Neural cell (in vitro differentiated cells): ENCODE measurements around the gene PKP3. TPM values are rescaled to one million over a fixed set of nuclear protein-coding genes. Genes with fewer than 3 reads are reported as not detected.

Source experiments
- H2AFZ ChIP-seq: fragments of 200-600, 300-800 bp; sonication (generic), shearing (Covaris generic); 2 replicates; pipeline ENCODE4 v1.6.0; 2014; ENCODE audit warnings: low read depth, mild to moderate bottlenecking, antibody characterized with exemption, low read length, moderate library complexity
- H3F3A ChIP-seq: fragments of 200-600 bp; shearing (Covaris generic); 2 replicates; pipeline ENCODE4 v1.6.1; 2016; ENCODE audit warnings: mild to moderate bottlenecking, moderate library complexity, mixed read lengths, antibody characterized with exemption, low read length; ENCODE audit not compliant: insufficient read depth, poor library complexity, severe bottlenecking
- H3K27ac ChIP-seq: fragments of 200-600, 300-800 bp; sonication (generic), shearing (Covaris generic); 2 replicates; pipeline ENCODE4 v1.5.1; 2014; ENCODE audit warnings: mild to moderate bottlenecking, low read length, moderate library complexity
- H3K27me3 ChIP-seq: fragments of 300-800, 200-600 bp; sonication (generic), shearing (Covaris generic); 2 replicates; pipeline ENCODE4 v1.6.0; 2014; ENCODE audit warnings: mild to moderate bottlenecking, low read depth, low read length, moderate library complexity; ENCODE audit not compliant: insufficient read depth
- H3K36me3 ChIP-seq: fragments of 300-800, 200-600 bp; sonication (generic), shearing (Covaris generic); 2 replicates; pipeline ENCODE4 v1.5.1; 2014; ENCODE audit warnings: mild to moderate bottlenecking, antibody characterized with exemption, low read length, moderate library complexity; ENCODE audit not compliant: insufficient read depth
- H3K4me2 ChIP-seq: fragments of 300-800, 200-600 bp; sonication (generic), shearing (Covaris generic); 2 replicates; pipeline ENCODE4 v1.6.0; 2014; ENCODE audit warnings: mild to moderate bottlenecking, low read length
- H3K4me3 ChIP-seq: fragments of 300-800, 200-600 bp; sonication (generic), shearing (Covaris generic); 2 replicates; pipeline ENCODE4 v1.5.1; 2014; ENCODE audit warnings: mild to moderate bottlenecking, low read length, moderate library complexity
- H3K79me2 ChIP-seq: fragments of 200-600 bp; shearing (Covaris generic); replicated peaks from 2 replicates; pipeline ENCODE4 v1.6.0; 2014; ENCODE audit warnings: mild to moderate bottlenecking, low read length, moderate library complexity; ENCODE audit not compliant: insufficient read depth
- H3K9ac ChIP-seq: fragments of 300-800, 200-600 bp; sonication (generic), shearing (Covaris generic); 2 replicates; pipeline ENCODE4 v1.6.1; 2016; ENCODE audit warnings: mild to moderate bottlenecking, low read length, mixed read lengths
- H3K9me2 ChIP-seq: fragments of 200-600 bp; shearing (Covaris generic); 2 replicates; pipeline ENCODE4 v1.6.1; 2016; ENCODE audit warnings: mild to moderate bottlenecking, low read length, mixed read lengths; ENCODE audit not compliant: insufficient read depth
- H3K9me3 ChIP-seq: fragments of 200-600, 300-800 bp; sonication (generic), shearing (Covaris generic); 2 replicates; pipeline ENCODE4 v1.6.1; 2016; ENCODE audit warnings: mild to moderate bottlenecking, mixed run types, low read length, moderate library complexity, mixed read lengths
- H4K20me1 ChIP-seq: fragments of 200-600 bp; shearing (Covaris generic); 2 replicates; pipeline ENCODE4 v1.6.1; 2016; ENCODE audit warnings: mild to moderate bottlenecking, mixed run types; ENCODE audit not compliant: insufficient read depth
- EP300 ChIP-seq: fragments of 450-650 bp; conservative IDR thresholded peaks from 2 replicates; pipeline ENCODE4 v1.6.1; 2014; ENCODE audit warnings: antibody characterized with exemption, mild to moderate bottlenecking, moderate library complexity; ENCODE audit not compliant: poor library complexity, severe bottlenecking
- EZH2 ChIP-seq: fragments of 200-600, 300-800 bp; shearing (Covaris generic), sonication (generic); IDR thresholded peaks from 2 replicates; pipeline ENCODE4 v1.6.1; 2014; ENCODE audit warnings: antibody characterized with exemption, low read length, borderline replicate concordance, mild to moderate bottlenecking; ENCODE audit not compliant: insufficient read depth, poor library complexity, severe bottlenecking
- MXI1 ChIP-seq: fragments of 450-650 bp; conservative IDR thresholded peaks from 2 replicates; pipeline ENCODE4 v1.6.1; 2014; ENCODE audit warnings: antibody characterized with exemption, mild to moderate bottlenecking; ENCODE audit not compliant: poor library complexity, severe bottlenecking
- POLR2AphosphoS5 ChIP-seq: IDR thresholded peaks from 2 replicates; pipeline ENCODE4 v1.6.1; 2012
- RAD21 ChIP-seq: fragments of 450-650 bp; conservative IDR thresholded peaks from 2 replicates; pipeline ENCODE4 v1.6.1; 2014; ENCODE audit warnings: antibody characterized with exemption, mild to moderate bottlenecking, moderate library complexity
- SMC3 ChIP-seq: fragments of 450-650 bp; conservative IDR thresholded peaks from 2 replicates; pipeline ENCODE4 v1.6.1; 2014; ENCODE audit warnings: antibody characterized with exemption, mild to moderate bottlenecking, moderate library complexity; ENCODE audit not compliant: poor library complexity
- TAF1 ChIP-seq: IDR thresholded peaks from 2 replicates; pipeline ENCODE4 v1.6.1; 2012; ENCODE audit warnings: low read depth
- polyA minus RNA-seq: library from RNA; depleted of rRNA, polyadenylated mRNA; stranded (reverse); fragments of >200 nt; gene quantifications from 2 replicates; pipeline ENCODE4 v1.2.3, GENCODE V29; 2014
- polyA plus RNA-seq: library from polyadenylated mRNA; depleted of rRNA; stranded (reverse); fragments of >200 nt; gene quantifications from 2 replicates; pipeline ENCODE4 v1.2.3, GENCODE V29; 2014
- TF ChIP-seq, protein P1 (sequence below): fragments of 450-650 bp; IDR thresholded peaks from 2 replicates; pipeline ENCODE4 v1.5.1; 2014; ENCODE audit warnings: antibody characterized with exemption, mild to moderate bottlenecking, moderate library complexity; ENCODE audit not compliant: poor library complexity, severe bottlenecking
- TF ChIP-seq, protein P2 (sequence below): IDR thresholded peaks from 2 replicates; pipeline ENCODE4 v1.6.1; 2012; ENCODE audit warnings: borderline replicate concordance

The PKP3 gene, protein sequence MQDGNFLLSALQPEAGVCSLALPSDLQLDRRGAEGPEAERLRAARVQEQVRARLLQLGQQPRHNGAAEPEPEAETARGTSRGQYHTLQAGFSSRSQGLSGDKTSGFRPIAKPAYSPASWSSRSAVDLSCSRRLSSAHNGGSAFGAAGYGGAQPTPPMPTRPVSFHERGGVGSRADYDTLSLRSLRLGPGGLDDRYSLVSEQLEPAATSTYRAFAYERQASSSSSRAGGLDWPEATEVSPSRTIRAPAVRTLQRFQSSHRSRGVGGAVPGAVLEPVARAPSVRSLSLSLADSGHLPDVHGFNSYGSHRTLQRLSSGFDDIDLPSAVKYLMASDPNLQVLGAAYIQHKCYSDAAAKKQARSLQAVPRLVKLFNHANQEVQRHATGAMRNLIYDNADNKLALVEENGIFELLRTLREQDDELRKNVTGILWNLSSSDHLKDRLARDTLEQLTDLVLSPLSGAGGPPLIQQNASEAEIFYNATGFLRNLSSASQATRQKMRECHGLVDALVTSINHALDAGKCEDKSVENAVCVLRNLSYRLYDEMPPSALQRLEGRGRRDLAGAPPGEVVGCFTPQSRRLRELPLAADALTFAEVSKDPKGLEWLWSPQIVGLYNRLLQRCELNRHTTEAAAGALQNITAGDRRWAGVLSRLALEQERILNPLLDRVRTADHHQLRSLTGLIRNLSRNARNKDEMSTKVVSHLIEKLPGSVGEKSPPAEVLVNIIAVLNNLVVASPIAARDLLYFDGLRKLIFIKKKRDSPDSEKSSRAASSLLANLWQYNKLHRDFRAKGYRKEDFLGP
- polyA plus RNA-seq (not detected in 2 replicates), polyA minus RNA-seq (not detected in 2 replicates)

DNA sequence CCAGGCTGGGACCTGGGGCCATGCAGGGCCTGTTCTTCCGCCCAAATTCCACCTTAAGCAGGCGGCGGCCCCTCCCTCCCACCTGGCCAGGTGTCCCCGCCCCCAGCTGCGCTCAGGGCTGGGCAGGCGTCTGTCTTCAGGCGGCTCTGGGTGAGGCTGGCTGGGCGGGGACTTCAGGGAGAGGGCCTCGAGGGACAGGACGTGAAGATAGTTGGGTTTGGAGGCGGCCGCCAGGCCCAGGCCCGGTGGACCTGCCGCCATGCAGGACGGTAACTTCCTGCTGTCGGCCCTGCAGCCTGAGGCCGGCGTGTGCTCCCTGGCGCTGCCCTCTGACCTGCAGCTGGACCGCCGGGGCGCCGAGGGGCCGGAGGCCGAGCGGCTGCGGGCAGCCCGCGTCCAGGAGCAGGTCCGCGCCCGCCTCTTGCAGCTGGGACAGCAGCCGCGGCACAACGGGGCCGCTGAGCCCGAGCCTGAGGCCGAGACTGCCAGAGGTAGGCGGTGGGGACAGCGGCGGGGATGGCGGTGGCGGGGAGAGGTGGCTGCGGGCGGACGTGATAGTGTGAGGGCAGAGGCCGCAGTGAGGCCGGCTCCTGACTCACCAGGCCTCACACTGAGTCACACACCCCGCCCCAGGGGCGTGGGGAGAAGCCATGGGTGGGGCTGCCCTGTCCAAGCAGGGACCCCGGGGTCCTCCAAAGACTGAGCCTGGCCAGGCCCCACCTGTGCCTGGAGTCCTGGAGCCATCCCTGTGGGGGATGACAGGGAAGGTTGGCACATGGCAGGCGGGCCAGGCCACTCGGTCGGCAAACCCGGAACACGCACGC, at the start of gene PKP3:
TSS of gene PKP3 (plus strand) at position 176 of the 824 bp plus-strand sequence. CDS start at position 260, 84 bp downstream.
- no peaks in the 10 kb centered on the region for H3K9me2 ChIP-seq
- TF ChIP-seq, protein P1, sequence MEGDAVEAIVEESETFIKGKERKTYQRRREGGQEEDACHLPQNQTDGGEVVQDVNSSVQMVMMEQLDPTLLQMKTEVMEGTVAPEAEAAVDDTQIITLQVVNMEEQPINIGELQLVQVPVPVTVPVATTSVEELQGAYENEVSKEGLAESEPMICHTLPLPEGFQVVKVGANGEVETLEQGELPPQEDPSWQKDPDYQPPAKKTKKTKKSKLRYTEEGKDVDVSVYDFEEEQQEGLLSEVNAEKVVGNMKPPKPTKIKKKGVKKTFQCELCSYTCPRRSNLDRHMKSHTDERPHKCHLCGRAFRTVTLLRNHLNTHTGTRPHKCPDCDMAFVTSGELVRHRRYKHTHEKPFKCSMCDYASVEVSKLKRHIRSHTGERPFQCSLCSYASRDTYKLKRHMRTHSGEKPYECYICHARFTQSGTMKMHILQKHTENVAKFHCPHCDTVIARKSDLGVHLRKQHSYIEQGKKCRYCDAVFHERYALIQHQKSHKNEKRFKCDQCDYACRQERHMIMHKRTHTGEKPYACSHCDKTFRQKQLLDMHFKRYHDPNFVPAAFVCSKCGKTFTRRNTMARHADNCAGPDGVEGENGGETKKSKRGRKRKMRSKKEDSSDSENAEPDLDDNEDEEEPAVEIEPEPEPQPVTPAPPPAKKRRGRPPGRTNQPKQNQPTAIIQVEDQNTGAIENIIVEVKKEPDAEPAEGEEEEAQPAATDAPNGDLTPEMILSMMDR, result no peak
- TF ChIP-seq TAF1, result no peak
- TF ChIP-seq MXI1, result no peak
- no peak for TF ChIP-seq EP300
- TF ChIP-seq, protein P2, sequence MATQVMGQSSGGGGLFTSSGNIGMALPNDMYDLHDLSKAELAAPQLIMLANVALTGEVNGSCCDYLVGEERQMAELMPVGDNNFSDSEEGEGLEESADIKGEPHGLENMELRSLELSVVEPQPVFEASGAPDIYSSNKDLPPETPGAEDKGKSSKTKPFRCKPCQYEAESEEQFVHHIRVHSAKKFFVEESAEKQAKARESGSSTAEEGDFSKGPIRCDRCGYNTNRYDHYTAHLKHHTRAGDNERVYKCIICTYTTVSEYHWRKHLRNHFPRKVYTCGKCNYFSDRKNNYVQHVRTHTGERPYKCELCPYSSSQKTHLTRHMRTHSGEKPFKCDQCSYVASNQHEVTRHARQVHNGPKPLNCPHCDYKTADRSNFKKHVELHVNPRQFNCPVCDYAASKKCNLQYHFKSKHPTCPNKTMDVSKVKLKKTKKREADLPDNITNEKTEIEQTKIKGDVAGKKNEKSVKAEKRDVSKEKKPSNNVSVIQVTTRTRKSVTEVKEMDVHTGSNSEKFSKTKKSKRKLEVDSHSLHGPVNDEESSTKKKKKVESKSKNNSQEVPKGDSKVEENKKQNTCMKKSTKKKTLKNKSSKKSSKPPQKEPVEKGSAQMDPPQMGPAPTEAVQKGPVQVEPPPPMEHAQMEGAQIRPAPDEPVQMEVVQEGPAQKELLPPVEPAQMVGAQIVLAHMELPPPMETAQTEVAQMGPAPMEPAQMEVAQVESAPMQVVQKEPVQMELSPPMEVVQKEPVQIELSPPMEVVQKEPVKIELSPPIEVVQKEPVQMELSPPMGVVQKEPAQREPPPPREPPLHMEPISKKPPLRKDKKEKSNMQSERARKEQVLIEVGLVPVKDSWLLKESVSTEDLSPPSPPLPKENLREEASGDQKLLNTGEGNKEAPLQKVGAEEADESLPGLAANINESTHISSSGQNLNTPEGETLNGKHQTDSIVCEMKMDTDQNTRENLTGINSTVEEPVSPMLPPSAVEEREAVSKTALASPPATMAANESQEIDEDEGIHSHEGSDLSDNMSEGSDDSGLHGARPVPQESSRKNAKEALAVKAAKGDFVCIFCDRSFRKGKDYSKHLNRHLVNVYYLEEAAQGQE, result no peak
- no peak for TF ChIP-seq POLR2AphosphoS5
- TF ChIP-seq SMC3, result no peak
- no peak for TF ChIP-seq EZH2
- TF ChIP-seq RAD21, result no peak
- no peak within 1 kb of the TSS for H2AFZ ChIP-seq
- H3K27me3 ChIP-seq, result no peaks in the 10 kb centered on the region
- H3K4me3 ChIP-seq, result no peak within 1 kb of the TSS
- H3K9ac ChIP-seq, result no peak within 1 kb of the TSS
- no peak within 1 kb of the TSS for H3K4me2 ChIP-seq
- H3K27ac ChIP-seq, result no peak within 1 kb of the TSS
- H3F3A ChIP-seq, result no peaks in the 10 kb centered on the region
- H3K79me2 ChIP-seq, result no peaks in the 10 kb centered on the region
- no peaks in the 10 kb centered on the region for H3K9me3 ChIP-seq
- H3K36me3 ChIP-seq, result no peaks in the 10 kb centered on the region
- no peaks in the 10 kb centered on the region for H4K20me1 ChIP-seq
